Adipocyte (in vitro differentiated cells): ENCODE data around the gene SECTM1.
"Not testable (repeated sequence)": the region's sequence is repeated elsewhere in the genome, so short reads cannot be mapped to it uniquely, and the experiment has no call there.

Experiments
- DNase-seq: peaks from one replicate; pipeline ENCODE4 v3.0.0-alpha.2; 2015; ENCODE audit warnings: low read depth
- H3K27me3 ChIP-seq: replicated peaks from 2 replicates; pipeline ENCODE4 v1.7.0; 2013; ENCODE audit warnings: mild to moderate bottlenecking, low read length, moderate library complexity; ENCODE audit not compliant: control insufficient read depth, insufficient read depth
- H3K36me3 ChIP-seq: 2 replicates; pipeline ENCODE4 v1.7.0; 2013; ENCODE audit warnings: low read length, mild to moderate bottlenecking, moderate library complexity; ENCODE audit not compliant: control insufficient read depth, insufficient read depth, severe bottlenecking
- H3K4me1 ChIP-seq: 2 replicates; pipeline ENCODE4 v1.7.0; 2013; ENCODE audit warnings: mild to moderate bottlenecking, low read length, moderate library complexity; ENCODE audit not compliant: control insufficient read depth, insufficient read depth
- H3K4me3 ChIP-seq: 2 replicates; pipeline ENCODE4 v1.7.0; 2013; ENCODE audit warnings: mild to moderate bottlenecking, low read length, moderate library complexity
- H3K9ac ChIP-seq: 2 replicates; pipeline ENCODE4 v1.7.0; 2013; ENCODE audit warnings: mild to moderate bottlenecking, low read length, moderate library complexity
- H3K9me3 ChIP-seq: 2 replicates; pipeline ENCODE4 v1.7.0; 2013; ENCODE audit warnings: mild to moderate bottlenecking, low read length, moderate library complexity; ENCODE audit not compliant: control insufficient read depth

SECTM1 gene

GRCh38 chr17:82333279-82334171 lies at the start of gene SECTM1:
TSS of gene SECTM1 (minus strand) at chr17:82333766. CDS start at chr17:82327240, 6,526 bp downstream.
- Histone ChIP-seq H3K4me1 (peaks cover 36% of the 10 kb centered on the region), H3K27me3 (no peaks in the 10 kb centered on the region), H3K9me3 (no peaks in the 10 kb centered on the region), H3K36me3 (no peaks in the 10 kb centered on the region), H3K9ac (peak within 1 kb of the TSS; percentile 78), H3K4me3 (peak within 1 kb of the TSS; percentile 77)
- peak; percentile 92 for DNase-seq

DNA sequence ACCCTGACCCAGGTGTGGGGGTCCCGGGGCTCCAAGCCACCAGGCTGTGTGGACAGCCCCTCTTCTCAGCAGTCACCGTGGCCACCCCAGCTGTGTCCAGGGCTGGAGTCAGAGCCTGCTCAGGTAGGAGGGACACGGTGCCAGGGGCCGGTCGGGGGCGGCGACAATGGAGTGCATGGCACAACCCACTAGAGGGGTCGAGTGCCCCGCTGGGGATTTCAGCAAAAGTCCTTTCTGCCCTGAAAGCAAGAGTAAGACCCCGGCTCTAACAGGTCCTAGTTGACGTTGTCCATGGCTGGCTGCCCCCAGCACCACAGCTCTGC lies 49.3 kb upstream of the SECTM1 start:
- DNase-seq, result no peak

GRCh38 chr17:82382220-82382932 lies 48.8 kb upstream of the SECTM1 start:
- H3K36me3 ChIP-seq, H3K9ac ChIP-seq, H3K4me3 ChIP-seq, DNase-seq, H3K9me3 ChIP-seq: not testable (repeated sequence)
- Histone ChIP-seq H3K27me3 (peaks cover 24% of the 10 kb centered on the region), H3K4me1 (peaks cover 16% of the 10 kb centered on the region)

More for the DNA sequence above, 49.3 kb upstream of the SECTM1 start:
- Histone ChIP-seq H3K9ac (no peak overlapping the region), H3K4me3 (no peak overlapping the region), H3K27me3 (peaks cover 25% of the 10 kb centered on the region), H3K36me3 (no peaks in the 10 kb centered on the region), H3K9me3 (no peaks in the 10 kb centered on the region), H3K4me1 (peaks cover 16% of the 10 kb centered on the region)

GRCh38 chr17:82381703-82382009 lies 48.1 kb upstream of the SECTM1 start:
- Histone ChIP-seq H3K27me3 (peaks cover 20% of the 10 kb centered on the region), H3K4me3 (peak overlapping the region; percentile 60), H3K4me1 (peaks cover 16% of the 10 kb centered on the region)
- H3K36me3 ChIP-seq, DNase-seq, H3K9me3 ChIP-seq, H3K9ac ChIP-seq: not testable (repeated sequence)

DNA sequence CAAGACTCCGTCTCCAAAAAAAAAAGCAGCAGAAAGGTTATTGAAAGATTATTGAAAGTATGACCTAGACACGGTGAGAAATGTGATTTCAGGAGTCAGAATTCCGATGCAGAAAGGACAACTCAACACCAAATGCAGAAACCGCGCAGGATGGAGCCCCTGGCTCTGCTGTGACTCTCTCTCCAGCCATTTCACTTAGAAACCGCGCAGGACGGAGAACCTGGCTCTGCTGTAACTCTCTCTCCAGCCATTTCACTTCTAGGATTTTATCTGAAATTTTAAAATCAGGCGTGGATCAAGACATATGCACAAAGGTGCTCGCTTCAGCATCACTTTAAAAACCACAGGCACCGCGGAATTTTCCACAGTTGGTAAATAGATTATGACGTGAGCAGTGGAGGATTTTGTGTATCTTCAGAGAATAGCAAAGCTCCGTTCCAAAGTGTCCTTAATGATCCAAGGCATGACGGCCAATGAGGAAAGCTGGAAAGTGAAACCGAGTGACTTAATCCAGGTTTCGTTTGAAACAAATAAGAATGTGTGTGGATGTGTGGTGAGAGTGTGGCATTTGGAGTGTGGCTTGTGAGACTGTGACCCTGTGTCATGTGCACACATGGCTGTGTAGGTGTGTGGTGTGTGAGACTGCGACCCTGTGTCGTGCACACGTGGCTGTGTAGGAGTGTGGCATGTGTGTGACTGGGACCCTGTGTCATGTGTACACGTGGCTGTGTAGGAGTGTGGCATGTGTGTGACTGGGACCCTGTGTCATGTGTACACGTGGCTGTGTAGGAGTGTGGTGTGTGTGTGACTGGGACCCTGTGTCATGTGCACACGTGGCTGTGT lies 47.5 kb upstream of the SECTM1 start:
- Histone ChIP-seq H3K36me3 (no peaks in the 10 kb centered on the region), H3K4me3 (peak overlapping the region; percentile 60), H3K9me3 (no peaks in the 10 kb centered on the region), H3K27me3 (peaks cover 20% of the 10 kb centered on the region), H3K9ac (no peak overlapping the region), H3K4me1 (peaks cover 14% of the 10 kb centered on the region)
- peak; percentile 38 for DNase-seq

DNA sequence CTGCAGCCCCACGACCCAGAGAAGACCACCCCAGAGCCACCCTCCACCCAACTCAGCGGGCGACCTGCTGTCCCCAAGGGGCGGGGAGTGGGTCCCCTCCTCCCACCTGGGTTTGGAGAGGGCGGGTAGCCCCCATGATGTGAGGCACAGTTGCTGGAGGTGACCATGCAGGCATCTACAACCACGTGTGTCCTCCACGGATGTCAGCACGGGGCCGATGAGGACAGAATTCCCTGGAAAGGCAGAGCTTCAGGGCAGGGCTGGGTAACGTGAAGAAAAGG lies 45.1 kb upstream of the SECTM1 start:
- Histone ChIP-seq H3K4me1 (peaks cover 10% of the 10 kb centered on the region), H3K9ac (no peak overlapping the region), H3K9me3 (no peaks in the 10 kb centered on the region), H3K4me3 (no peak overlapping the region), H3K27me3 (peaks cover 20% of the 10 kb centered on the region), H3K36me3 (no peaks in the 10 kb centered on the region)
- no peak for DNase-seq

GRCh38 chr17:82377924-82378740 lies 44.6 kb upstream of the SECTM1 start:
- DNase-seq, result no peak
- Histone ChIP-seq H3K4me1 (peaks cover 10% of the 10 kb centered on the region), H3K9ac (no peak overlapping the region), H3K36me3 (no peaks in the 10 kb centered on the region), H3K27me3 (peaks cover 25% of the 10 kb centered on the region), H3K9me3 (no peaks in the 10 kb centered on the region), H3K4me3 (no peak overlapping the region)

DNA sequence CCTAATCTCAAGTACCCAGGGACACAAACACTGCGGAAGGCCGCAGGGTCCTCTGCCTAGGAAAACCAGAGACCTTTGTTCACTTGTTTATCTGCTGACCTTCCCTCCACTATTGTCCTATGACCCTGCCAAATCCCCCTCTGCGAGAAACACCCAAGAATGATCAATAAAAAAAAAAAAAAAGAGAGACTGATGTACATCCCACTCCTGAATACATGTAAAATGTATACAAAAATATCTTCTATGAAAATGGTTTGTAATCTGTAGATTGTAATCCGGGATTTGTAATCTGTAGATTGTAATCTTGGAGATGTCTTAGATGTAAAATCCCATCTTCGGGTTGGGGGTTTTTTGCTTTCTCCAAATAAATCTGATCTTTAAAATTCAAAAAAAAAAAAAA lies 43.7 kb upstream of the SECTM1 start:
- not testable (repeated sequence) for H3K4me3 ChIP-seq, H3K9ac ChIP-seq

DNA sequence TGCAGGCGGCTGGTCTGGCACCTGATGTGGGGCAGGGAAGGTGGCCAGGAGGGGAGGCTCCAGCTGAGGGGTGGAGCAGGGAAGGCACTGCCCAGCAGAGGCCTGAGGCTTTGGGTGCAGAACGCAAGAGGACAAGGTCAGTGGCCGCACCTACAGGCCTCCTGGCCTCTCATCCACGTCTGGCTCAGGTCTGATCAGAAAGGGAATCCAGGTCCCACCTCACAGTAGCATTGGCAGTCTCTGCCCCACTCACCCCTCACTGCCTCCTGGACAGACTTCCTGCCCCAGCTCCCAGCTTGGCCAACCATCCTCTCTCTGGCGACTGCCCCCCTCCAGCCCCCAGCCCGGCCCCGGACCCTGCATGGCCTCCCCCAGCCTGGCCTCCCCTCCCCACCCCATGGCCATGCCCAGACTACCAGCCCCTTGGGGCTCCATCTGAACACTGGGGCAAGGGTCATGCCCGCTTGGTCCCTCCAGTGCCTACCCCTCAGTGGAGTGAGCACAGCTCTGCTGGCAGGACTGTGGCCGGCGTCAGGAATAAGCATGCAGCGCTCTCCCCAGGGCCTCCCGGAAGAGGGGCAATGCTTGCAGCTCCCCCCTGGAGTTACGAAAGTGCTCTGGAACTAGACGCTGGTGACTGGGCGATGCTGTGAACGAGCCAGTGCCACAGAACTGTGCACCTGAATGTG lies 42.6 kb upstream of the SECTM1 start:
- Histone ChIP-seq H3K9me3 (no peaks in the 10 kb centered on the region), H3K36me3 (no peaks in the 10 kb centered on the region), H3K4me3 (no peak overlapping the region), H3K27me3 (peaks cover 36% of the 10 kb centered on the region), H3K4me1 (peaks cover 6% of the 10 kb centered on the region), H3K9ac (no peak overlapping the region)
- no peak for DNase-seq

More for the DNA sequence above, 43.7 kb upstream of the SECTM1 start:
- not testable (repeated sequence) for H3K4me1 ChIP-seq, DNase-seq, H3K36me3 ChIP-seq, H3K9me3 ChIP-seq
- H3K27me3 ChIP-seq, result peaks cover 30% of the 10 kb centered on the region

DNA sequence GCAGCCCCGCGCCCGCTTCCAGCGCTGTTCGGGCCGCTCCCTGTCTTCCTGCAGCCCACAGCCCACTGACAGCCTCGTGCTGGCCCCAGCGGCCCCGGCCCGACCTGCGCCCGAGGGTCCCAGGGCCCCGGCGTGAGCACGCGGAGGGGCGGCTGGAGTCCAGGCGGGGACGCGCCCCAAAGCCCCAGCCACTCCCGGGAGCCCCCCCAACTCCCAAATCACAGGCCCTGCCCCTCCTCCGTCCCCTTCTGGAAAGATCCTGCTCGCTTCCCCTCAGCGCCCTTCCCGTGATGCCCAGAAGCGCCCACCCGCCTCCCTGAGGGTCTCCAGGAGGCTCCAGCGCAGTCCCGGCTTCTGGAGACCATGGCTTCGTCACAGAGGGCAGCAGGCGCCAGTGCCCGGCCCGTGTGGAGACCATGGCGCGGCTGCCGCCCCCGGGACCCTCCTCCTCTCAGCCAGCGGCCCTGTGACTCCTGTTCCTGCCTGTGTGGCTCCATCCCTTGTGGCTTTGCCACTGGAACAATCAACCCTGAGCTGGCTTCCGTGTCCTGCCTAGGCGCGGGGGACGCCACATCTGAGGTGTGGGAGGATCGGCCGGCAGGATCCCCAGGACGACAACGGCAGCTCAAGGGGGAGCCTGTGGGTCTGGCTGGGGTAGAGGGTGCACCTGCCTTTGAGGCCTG lies 41.9 kb upstream of the SECTM1 start:
- no peaks in the 10 kb centered on the region for H3K36me3 ChIP-seq
- no peak overlapping the region for H3K4me3 ChIP-seq
- peaks cover 9% of the 10 kb centered on the region for H3K4me1 ChIP-seq
- peaks cover 43% of the 10 kb centered on the region for H3K27me3 ChIP-seq
- no peak overlapping the region for H3K9ac ChIP-seq
- DNase-seq, result no peak
- no peaks in the 10 kb centered on the region for H3K9me3 ChIP-seq
